22Rv1 (cell line): ENCODE measurements around the gene CCDC102B.
A peak's percentile ranks its signal among the peaks of the same experiment; 100 is the strongest.

Source experiments
- H3K27ac ChIP-seq: fragments of 450-650 bp; 2 replicates; pipeline ENCODE4 v1.5.1; 2017
- ZFX ChIP-seq: fragments of 450-650 bp; IDR thresholded peaks from 2 replicates; pipeline ENCODE4 v1.6.1; 2017; ENCODE audit warnings: antibody characterized with exemption, borderline replicate concordance
- TF ChIP-seq, protein P1 (sequence below): fragments of 450-650 bp; IDR thresholded peaks from 2 replicates; pipeline ENCODE4 v1.5.1; 2017; ENCODE audit warnings: mild to moderate bottlenecking

The CCDC102B gene

GRCh38 chr18:68940754-68941153, 142.9 kb downstream of the CCDC102B start:
- no peak overlapping the region for H3K27ac ChIP-seq
- TF ChIP-seq, protein P1, sequence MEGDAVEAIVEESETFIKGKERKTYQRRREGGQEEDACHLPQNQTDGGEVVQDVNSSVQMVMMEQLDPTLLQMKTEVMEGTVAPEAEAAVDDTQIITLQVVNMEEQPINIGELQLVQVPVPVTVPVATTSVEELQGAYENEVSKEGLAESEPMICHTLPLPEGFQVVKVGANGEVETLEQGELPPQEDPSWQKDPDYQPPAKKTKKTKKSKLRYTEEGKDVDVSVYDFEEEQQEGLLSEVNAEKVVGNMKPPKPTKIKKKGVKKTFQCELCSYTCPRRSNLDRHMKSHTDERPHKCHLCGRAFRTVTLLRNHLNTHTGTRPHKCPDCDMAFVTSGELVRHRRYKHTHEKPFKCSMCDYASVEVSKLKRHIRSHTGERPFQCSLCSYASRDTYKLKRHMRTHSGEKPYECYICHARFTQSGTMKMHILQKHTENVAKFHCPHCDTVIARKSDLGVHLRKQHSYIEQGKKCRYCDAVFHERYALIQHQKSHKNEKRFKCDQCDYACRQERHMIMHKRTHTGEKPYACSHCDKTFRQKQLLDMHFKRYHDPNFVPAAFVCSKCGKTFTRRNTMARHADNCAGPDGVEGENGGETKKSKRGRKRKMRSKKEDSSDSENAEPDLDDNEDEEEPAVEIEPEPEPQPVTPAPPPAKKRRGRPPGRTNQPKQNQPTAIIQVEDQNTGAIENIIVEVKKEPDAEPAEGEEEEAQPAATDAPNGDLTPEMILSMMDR, result no peak
- TF ChIP-seq ZFX, result no peak

DNA sequence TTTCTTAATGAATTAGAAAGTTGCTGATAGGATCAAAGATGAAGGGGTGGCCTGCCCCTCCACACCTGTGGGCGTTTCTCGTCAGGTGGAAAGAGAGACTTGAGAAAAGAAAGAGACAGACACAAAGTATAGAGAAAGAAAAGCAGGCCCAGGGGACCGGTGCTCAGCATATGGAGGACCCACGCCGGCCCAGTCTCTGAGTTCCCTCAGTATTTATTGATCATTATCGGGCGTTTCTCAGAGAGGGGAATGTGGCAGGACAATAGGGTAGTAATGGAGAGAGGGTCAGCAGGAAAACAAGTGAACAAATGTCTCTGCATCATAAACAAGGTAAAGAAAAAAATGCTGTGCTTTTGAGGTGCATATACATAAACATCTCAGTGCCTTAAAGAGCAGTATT, 144.3 kb downstream of the CCDC102B start:
- H3K27ac ChIP-seq, result peak overlapping the region; percentile 34
- TF ChIP-seq, protein P1, result no peak
- TF ChIP-seq ZFX, result no peak

DNA sequence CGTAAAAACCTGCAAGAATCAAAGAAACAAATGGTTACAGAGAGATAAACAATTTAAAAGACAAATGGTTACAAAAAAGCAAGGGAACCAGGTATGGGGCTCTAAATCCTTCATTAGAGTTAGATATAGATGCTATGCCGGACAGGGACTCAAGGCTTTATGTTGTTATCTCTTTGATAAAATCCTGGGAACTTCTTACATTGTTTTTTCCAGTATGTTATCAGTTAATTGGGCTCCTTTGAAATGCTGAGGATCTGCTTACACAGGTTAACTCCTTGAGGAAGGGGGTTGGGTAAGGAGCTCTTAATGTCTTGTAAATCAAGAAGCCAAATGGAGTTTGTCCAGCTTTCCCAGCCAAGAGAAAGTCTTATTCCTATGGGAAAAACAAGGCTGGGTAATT, 146.0 kb downstream of the CCDC102B start:
- peak overlapping the region; percentile 29; the same call in 1 of the 2 replicates for H3K27ac ChIP-seq

GRCh38 chr18:68944330-68944729, 146.4 kb downstream of the CCDC102B start:
- peak overlapping the region; percentile 29; the same call in 1 of the 2 replicates for H3K27ac ChIP-seq
- no peak for TF ChIP-seq ZFX
- TF ChIP-seq, protein P1, result no peak

GRCh38 chr18:68944826-68945225, 146.9 kb downstream of the CCDC102B start:
- H3K27ac ChIP-seq, result no peak overlapping the region
- TF ChIP-seq, protein P1, result no peak
- TF ChIP-seq ZFX, result no peak

DNA sequence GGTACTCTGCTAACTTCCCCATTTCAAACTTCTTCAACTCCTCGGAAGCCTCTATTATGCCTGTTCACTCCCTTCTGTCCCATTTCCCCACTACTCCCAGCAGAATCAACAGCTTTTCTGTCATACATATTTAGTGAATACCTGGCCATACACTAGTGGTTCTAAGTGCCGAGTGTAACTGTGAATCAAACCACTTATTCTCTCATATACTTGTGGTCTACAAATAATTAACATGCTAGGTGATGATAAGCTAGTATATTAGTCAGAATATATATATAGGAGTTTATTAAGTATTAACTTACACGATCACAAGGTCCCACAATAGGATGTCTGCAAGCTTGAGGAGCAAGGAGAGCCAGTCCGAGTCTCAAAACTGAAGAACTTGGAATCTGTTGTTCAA, 150.7 kb downstream of the CCDC102B start:
- TF ChIP-seq, protein P1, result no peak
- no peak for TF ChIP-seq ZFX
- H3K27ac ChIP-seq, result no peak overlapping the region

DNA sequence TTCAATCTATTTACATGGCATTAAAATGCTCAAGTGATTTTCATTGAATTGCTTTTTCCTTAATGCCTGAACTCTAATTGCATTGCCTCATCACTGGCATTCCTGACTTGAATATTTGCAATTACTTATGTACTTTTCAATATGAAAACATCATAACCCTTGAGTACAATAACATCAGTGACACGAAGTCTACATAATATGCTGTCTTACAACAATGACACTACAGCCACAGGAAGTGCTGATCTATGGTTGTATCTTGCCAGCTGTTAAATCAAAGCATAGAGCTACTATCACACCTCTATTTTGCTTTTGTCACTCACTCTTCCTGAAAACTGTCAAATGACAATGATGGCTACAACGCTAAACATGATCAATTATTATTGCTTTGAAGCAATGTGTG, 156.9 kb downstream of the CCDC102B start:
- TF ChIP-seq ZFX, result no peak
- TF ChIP-seq, protein P1, result no peak
- H3K27ac ChIP-seq, result no peak overlapping the region

DNA sequence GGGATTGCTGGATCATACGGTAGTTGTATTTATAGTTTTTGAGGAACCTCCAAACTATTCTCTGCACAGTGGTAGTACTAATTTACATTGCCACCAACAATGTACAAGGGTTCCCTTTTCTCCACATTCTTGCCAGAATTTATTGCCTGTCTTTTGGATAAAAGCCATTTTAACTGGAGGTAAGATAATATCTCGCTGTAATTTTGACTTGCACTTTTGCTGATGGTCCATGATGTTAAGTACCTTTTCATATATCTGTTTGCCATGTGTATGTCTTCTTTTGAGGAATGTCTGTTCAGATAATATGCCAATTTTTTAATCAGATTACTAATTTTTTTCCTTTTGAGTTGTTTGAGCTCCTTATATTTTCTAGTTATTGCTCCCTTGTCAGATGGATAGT, 158.8 kb downstream of the CCDC102B start:
- H3K27ac ChIP-seq, result no peak overlapping the region
- TF ChIP-seq ZFX, result no peak
- TF ChIP-seq, protein P1, result no peak
